ENCODE data around the gene EGF.

The EGF gene

GRCh38 chr4:109993116-109993515 is 80.4 kb downstream of the EGF start:
- DNase-seq (ENCODE audit: low read depth, low spot score): no peak

GRCh38 chr4:109994415-109994827 is 81.7 kb downstream of the EGF start:
- DNase-seq (ENCODE audit: low read depth, low spot score): no peak

GRCh38 chr4:109996526-109996925 is 83.8 kb downstream of the EGF start:
- no peak for DNase-seq (ENCODE audit: low read depth, low spot score)

GRCh38 chr4:109998867-109999584 is 86.3 kb downstream of the EGF start:
- peak; percentile 76 for DNase-seq (ENCODE audit: low read depth, low spot score)

- DNase-seq (ENCODE audit: low read depth, low spot score): no peak
Observed at GRCh38 chr4:109999585-109999912, 86.9 kb downstream of the EGF start.

- no peak for DNase-seq (ENCODE audit: low read depth, low spot score)
Observed at GRCh38 chr4:110002326-110002725, 89.6 kb downstream of the EGF start.

- DNase-seq (ENCODE audit: low read depth, low spot score): no peak
Observed at GRCh38 chr4:110003401-110004187, 90.9 kb downstream of the EGF start.

- no peak for DNase-seq (ENCODE audit: low read depth, low spot score)
Observed at GRCh38 chr4:110004556-110004955, 91.9 kb downstream of the EGF start.

GRCh38 chr4:110005461-110006056 is 92.9 kb downstream of the EGF start:
- DNase-seq (ENCODE audit: low read depth, low spot score): peak; percentile 81

GRCh38 chr4:110007217-110007616 is 94.5 kb downstream of the EGF start:
- DNase-seq (ENCODE audit: low read depth, low spot score): no peak

- DNase-seq (ENCODE audit: low read depth, low spot score): peak; percentile 46
Observed at GRCh38 chr4:110008540-110008939, 95.9 kb downstream of the EGF start.

GRCh38 chr4:110009550-110009949 is 96.9 kb downstream of the EGF start:
- no peak for DNase-seq (ENCODE audit: low read depth, low spot score)

- no peak for DNase-seq (ENCODE audit: low read depth, low spot score)
Observed at GRCh38 chr4:110010797-110011196, 98.1 kb downstream of the EGF start.

- DNase-seq (ENCODE audit: low read depth, low spot score): no peak
Observed at GRCh38 chr4:110012917-110013316, 100.2 kb downstream of the EGF start.

GRCh38 chr4:110014233-110014632 is 101.5 kb downstream of the EGF start:
- DNase-seq (ENCODE audit: low read depth, low spot score): no peak

- DNase-seq (ENCODE audit: low read depth, low spot score): no peak
Observed at GRCh38 chr4:110019153-110019552, 106.5 kb downstream of the EGF start.

- peak; percentile 78 for DNase-seq (ENCODE audit: low read depth, low spot score)
Observed at GRCh38 chr4:110020139-110020538, 107.5 kb downstream of the EGF start.

GRCh38 chr4:110020646-110021443 is 108.2 kb downstream of the EGF start:
- DNase-seq (ENCODE audit: low read depth, low spot score): no peak

- no peak for DNase-seq (ENCODE audit: low read depth, low spot score)
Observed at GRCh38 chr4:110022457-110022856, 109.8 kb downstream of the EGF start.

- DNase-seq (ENCODE audit: low read depth, low spot score): no peak
Observed at GRCh38 chr4:110025056-110025455, 112.4 kb downstream of the EGF start.

- DNase-seq (ENCODE audit: low read depth, low spot score): no peak
Observed at GRCh38 chr4:110025718-110026117, 113.0 kb downstream of the EGF start.

- DNase-seq (ENCODE audit: low read depth, low spot score): no peak
Observed at GRCh38 chr4:110032603-110033002, 119.9 kb downstream of the EGF start.
